ENCODE measurements around the gene ERFL. TPM values are rescaled to one million over a fixed set of nuclear protein-coding genes. Genes with fewer than 3 reads are reported as not detected.

Gene ERFL
- total RNA-seq, 6 experiments from 2014 or later = 0.09 to 0.17 (median 0.12) TPM; not detected in 2

- no peak overlapping the region for H3K4me3 Mint-ChIP-seq
- DNase-seq = peak; percentile 58
- peak overlapping the region; percentile 71 for H3K27ac Mint-ChIP-seq
- H3K27me3 Mint-ChIP-seq (ENCODE audit: insufficient read depth) = peaks cover 27% of the 10 kb centered on the region
- no peaks in the 10 kb centered on the region for H3K9me3 Mint-ChIP-seq
- no peak for TF ChIP-seq CTCF (IDR thresholded peaks at IDR 0.05)
- H3K36me3 Mint-ChIP-seq (ENCODE audit: low read depth) = peaks cover 33% of the 10 kb centered on the region
- H3K4me1 Mint-ChIP-seq (ENCODE audit: low read depth) = peaks cover 9% of the 10 kb centered on the region
These were observed 57.8 kb downstream of the ERFL start for GRCh38 chr19:41870401-41870873.

DNA sequence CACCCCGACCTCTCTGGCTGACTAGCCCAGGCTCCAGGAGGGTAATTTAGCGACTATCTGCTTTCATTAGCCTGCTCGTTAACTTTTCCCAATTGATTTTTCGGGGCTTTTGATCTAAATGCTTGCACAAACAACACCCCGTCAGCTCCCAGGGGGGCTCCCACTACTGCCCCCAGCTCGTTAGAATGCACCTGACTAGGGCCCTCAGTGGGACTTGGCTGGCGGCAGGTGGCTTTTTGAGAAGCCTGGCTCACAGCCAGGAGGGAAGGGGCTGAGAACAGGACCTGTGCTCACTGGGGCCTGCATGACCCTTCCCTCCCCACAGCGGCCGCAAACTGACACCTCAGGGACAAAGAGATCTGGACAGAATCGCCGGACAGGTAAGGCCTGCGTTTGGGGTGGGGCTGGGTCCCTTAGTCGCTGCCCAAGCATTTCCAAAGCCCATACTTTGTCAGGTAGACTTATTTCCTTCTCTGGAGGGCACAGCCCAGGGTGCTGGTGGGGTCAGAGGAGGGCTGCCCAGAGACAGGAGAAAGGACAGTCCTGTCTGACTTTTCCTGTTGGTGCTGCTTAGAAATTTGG is 58.8 kb downstream of the ERFL start:
- TF ChIP-seq CTCF (IDR thresholded peaks at IDR 0.05) = no peak
- Mint-ChIP-seq H3K27me3 (ENCODE audit: insufficient read depth) (peaks cover 29% of the 10 kb centered on the region), H3K4me3 (no peak overlapping the region), H3K27ac (peak overlapping the region; percentile 71; the same call in 1 of the 2 replicates), H3K9me3 (no peaks in the 10 kb centered on the region), H3K4me1 (ENCODE audit: low read depth) (peaks cover 11% of the 10 kb centered on the region), H3K36me3 (ENCODE audit: low read depth) (peaks cover 39% of the 10 kb centered on the region)
- no peak for DNase-seq

DNA sequence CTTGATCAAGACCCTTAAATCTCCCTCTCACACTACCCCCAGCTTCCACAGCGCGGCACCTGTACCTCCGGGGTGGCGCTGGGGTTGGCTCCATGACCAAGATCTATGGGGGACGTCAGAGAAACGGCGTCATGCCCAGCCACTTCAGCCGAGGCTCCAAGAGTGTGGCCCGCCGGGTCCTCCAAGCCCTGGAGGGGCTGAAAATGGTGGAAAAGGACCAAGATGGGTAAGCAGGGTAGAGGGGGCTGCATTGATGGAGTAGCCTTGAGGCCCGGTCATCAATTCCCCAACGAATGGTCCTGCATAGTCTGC is 59.3 kb downstream of the ERFL start:
- Mint-ChIP-seq H3K27ac (peak overlapping the region; percentile 74; the same call in 1 of the 2 replicates), H3K4me3 (no peak overlapping the region; the same call in 1 of the 2 replicates)

DNA sequence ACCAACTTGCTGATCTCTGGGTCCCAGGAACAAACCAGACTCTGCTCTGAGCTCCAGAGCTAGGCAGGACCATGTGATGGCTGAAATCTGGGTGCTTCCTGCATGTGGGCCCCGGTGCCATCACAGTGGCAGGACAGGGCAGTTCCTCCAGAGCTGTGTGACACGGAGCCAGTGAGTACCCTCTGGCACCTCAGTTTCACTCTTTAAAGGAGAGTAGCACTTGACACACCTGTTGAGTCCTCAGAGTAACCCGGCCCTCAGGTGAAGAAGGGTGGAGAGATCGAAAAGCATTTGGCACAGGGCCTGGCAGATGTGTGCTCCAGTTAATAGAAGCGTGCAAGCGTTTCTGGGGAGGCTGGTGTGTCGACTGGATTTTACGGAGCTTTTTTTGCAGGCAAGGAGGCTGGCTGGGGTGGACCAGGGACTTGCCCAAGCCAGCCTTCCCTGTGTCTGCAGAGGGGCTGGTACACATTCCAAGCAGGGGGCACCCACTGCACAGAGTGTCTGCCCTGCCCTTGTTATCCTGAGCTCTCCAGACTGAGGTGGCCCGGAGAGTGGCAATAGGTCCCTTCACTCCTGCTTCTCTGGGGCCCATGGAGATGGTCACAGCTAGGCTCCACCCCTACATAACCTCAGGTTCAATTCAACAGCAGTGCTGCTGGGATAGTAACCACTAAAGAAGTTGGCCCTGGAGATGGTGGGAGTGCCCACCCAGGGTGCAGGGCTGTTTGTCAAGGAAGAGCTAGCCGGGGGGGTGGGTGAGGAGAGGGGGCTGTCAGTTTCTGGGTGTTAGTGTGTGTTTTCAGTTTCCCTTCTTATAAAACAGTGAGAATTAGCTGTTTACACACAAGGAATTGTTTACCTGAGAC is 59.9 kb downstream of the ERFL start:
- Mint-ChIP-seq H3K4me3 (no peak overlapping the region; the same call in 1 of the 2 replicates), H3K27ac (peak overlapping the region; percentile 74), H3K4me1 (ENCODE audit: low read depth) (peaks cover 22% of the 10 kb centered on the region), H3K9me3 (no peaks in the 10 kb centered on the region), H3K36me3 (ENCODE audit: low read depth) (peaks cover 48% of the 10 kb centered on the region), H3K27me3 (ENCODE audit: insufficient read depth) (peaks cover 31% of the 10 kb centered on the region)
- no peak for TF ChIP-seq CTCF (IDR thresholded peaks at IDR 0.05)
- DNase-seq = no peak

More for the DNA sequence above, 59.3 kb downstream of the ERFL start:
- H3K36me3 Mint-ChIP-seq (ENCODE audit: low read depth) = peaks cover 44% of the 10 kb centered on the region
- H3K9me3 Mint-ChIP-seq = no peaks in the 10 kb centered on the region
- no peak for TF ChIP-seq CTCF (IDR thresholded peaks at IDR 0.05)
- peaks cover 33% of the 10 kb centered on the region for H3K27me3 Mint-ChIP-seq (ENCODE audit: insufficient read depth)
- no peak for DNase-seq
- peaks cover 16% of the 10 kb centered on the region for H3K4me1 Mint-ChIP-seq (ENCODE audit: low read depth)

DNA sequence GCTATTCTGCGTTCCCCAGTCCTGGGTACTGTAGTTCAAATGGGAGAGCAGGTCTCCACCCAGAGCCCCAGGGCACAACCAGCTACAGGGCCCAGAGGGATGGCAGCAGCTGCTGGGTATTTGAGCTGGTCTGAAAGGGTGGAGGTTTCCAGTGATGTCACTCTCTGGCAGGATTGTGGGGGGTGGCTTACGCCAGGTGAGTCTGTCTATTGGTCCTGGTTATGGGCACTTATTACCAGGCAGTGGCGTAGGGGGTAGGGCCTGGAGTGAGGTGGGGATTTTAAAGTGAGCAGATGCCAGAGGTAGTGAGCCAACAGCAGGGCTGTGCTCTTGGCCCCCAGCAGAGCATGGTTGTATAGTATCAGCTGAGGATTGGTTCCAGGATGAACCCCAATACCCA is 62.0 kb downstream of the ERFL start:
- H3K4me3 Mint-ChIP-seq = no peak overlapping the region
- peak overlapping the region; percentile 71 for H3K27ac Mint-ChIP-seq
- H3K36me3 Mint-ChIP-seq (ENCODE audit: low read depth) = peaks cover 64% of the 10 kb centered on the region

More for the DNA sequence above, 62.0 kb downstream of the ERFL start:
- H3K9me3 Mint-ChIP-seq = no peaks in the 10 kb centered on the region
- no peak for DNase-seq
- peaks cover 43% of the 10 kb centered on the region for H3K4me1 Mint-ChIP-seq (ENCODE audit: low read depth)
- H3K27me3 Mint-ChIP-seq (ENCODE audit: insufficient read depth) = peaks cover 17% of the 10 kb centered on the region
- no peak for TF ChIP-seq CTCF (IDR thresholded peaks at IDR 0.05)

Measured in HFFc6 (cell line).